ENCODE measurements around the gene NOL8. TPM values are rescaled to one million over a fixed set of nuclear protein-coding genes. Genes with fewer than 3 reads are reported as not detected.
A peak's percentile ranks its signal among the peaks of the same experiment; 100 is the strongest.

The NOL8 gene
- total RNA-seq, 1 donor from 2014 or later = 35.6 TPM

GRCh38 chr9:92327283-92327850 lies 2.2 kb upstream of the NOL8 start:
- intact Hi-C loops (cut with DNase I) = no loop called here
- TF ChIP-seq POLR2AphosphoS5 (IDR thresholded peaks at IDR 0.05; ENCODE audit: insufficient read depth in 1 of 2, low read depth in 1 of 2) = no peak
- DNase-seq (ENCODE audit: extremely low spot score in 2 of 2) = no peak
- H3K4me1 ChIP-seq = peaks cover 29% of the 10 kb centered on the region
- H3K36me3 ChIP-seq = peaks cover 0 to 4% of the 10 kb centered on the region in 2 donors
- H3K4me3 ChIP-seq = no peak overlapping the region
- no peaks in the 10 kb centered on the region for H3K9me3 ChIP-seq
- no peak overlapping the region for H3K27ac ChIP-seq
- no peaks in the 10 kb centered on the region for H3K27me3 ChIP-seq

- H3K9me3 ChIP-seq = no peaks in the 10 kb centered on the region
- H3K4me3 ChIP-seq = peak overlapping the region; percentile 70 to 80
- peaks cover 29% of the 10 kb centered on the region for H3K4me1 ChIP-seq
- peaks cover 0 to 18% of the 10 kb centered on the region in 2 donors for H3K36me3 ChIP-seq
- H3K27me3 ChIP-seq = no peaks in the 10 kb centered on the region
- TF ChIP-seq POLR2AphosphoS5 (IDR thresholded peaks at IDR 0.05; ENCODE audit: insufficient read depth in 1 of 2, low read depth in 1 of 2) = no peak
- TF ChIP-seq, protein P1, sequence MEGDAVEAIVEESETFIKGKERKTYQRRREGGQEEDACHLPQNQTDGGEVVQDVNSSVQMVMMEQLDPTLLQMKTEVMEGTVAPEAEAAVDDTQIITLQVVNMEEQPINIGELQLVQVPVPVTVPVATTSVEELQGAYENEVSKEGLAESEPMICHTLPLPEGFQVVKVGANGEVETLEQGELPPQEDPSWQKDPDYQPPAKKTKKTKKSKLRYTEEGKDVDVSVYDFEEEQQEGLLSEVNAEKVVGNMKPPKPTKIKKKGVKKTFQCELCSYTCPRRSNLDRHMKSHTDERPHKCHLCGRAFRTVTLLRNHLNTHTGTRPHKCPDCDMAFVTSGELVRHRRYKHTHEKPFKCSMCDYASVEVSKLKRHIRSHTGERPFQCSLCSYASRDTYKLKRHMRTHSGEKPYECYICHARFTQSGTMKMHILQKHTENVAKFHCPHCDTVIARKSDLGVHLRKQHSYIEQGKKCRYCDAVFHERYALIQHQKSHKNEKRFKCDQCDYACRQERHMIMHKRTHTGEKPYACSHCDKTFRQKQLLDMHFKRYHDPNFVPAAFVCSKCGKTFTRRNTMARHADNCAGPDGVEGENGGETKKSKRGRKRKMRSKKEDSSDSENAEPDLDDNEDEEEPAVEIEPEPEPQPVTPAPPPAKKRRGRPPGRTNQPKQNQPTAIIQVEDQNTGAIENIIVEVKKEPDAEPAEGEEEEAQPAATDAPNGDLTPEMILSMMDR (IDR thresholded peaks at IDR 0.05) = no peak
- TF ChIP-seq POLR2A (IDR thresholded peaks at IDR 0.05) = no peak
- intact Hi-C loops (cut with DNase I) = no loop called here
- H3K27ac ChIP-seq = peak overlapping the region; percentile 93
- DNase-seq (ENCODE audit: extremely low spot score in 2 of 2) = peak in 1 of 2 donors; percentile 88
Observed at GRCh38 chr9:92325991-92326500, 896 bp upstream of the NOL8 start.

- H3K4me1 ChIP-seq = peaks cover 29% of the 10 kb centered on the region
- H3K36me3 ChIP-seq = peaks cover 0 to 23% of the 10 kb centered on the region in 2 donors
- H3K9me3 ChIP-seq = no peaks in the 10 kb centered on the region
- peak overlapping the region; percentile 70 to 80 for H3K4me3 ChIP-seq
- peak overlapping the region; percentile 93 for H3K27ac ChIP-seq
- no peak for DNase-seq (ENCODE audit: extremely low spot score in 2 of 2)
- H3K27me3 ChIP-seq = no peaks in the 10 kb centered on the region
- intact Hi-C loops (cut with DNase I) = no loop called here
- TF ChIP-seq POLR2AphosphoS5 (IDR thresholded peaks at IDR 0.05; ENCODE audit: insufficient read depth in 1 of 2, low read depth in 1 of 2) (no peak), POLR2A (IDR thresholded peaks at IDR 0.05) (no peak)
Observed at GRCh38 chr9:92324889-92325268, 271 bp downstream of the NOL8 start.

GRCh38 chr9:92324431-92324830 lies 719 bp downstream of the NOL8 start:
- TF ChIP-seq, protein P1 (IDR thresholded peaks at IDR 0.05) = no peak
- TF ChIP-seq POLR2AphosphoS5 (IDR thresholded peaks at IDR 0.05; ENCODE audit: insufficient read depth in 1 of 2, low read depth in 1 of 2) (no peak), POLR2A (IDR thresholded peaks at IDR 0.05) (no peak)
- Histone ChIP-seq H3K27ac (peak overlapping the region; percentile 93), H3K27me3 (no peaks in the 10 kb centered on the region), H3K4me3 (peak overlapping the region; percentile 70 to 80), H3K9me3 (no peaks in the 10 kb centered on the region), H3K4me1 (peaks cover 29% of the 10 kb centered on the region), H3K36me3 (peaks cover 0 to 28% of the 10 kb centered on the region in 2 donors)
- intact Hi-C loops (cut with DNase I) = no loop called here
- no peak for DNase-seq (ENCODE audit: extremely low spot score in 2 of 2)

- Histone ChIP-seq H3K4me1 (no peaks in the 10 kb centered on the region), H3K27me3 (no peaks in the 10 kb centered on the region), H3K4me3 (no peak overlapping the region), H3K9me3 (no peaks in the 10 kb centered on the region), H3K27ac (no peak overlapping the region), H3K36me3 (peaks cover 0 to 67% of the 10 kb centered on the region in 2 donors)
- no peak for DNase-seq (ENCODE audit: extremely low spot score in 2 of 2)
- TF ChIP-seq POLR2A (IDR thresholded peaks at IDR 0.05) (no peak), POLR2AphosphoS5 (IDR thresholded peaks at IDR 0.05; ENCODE audit: insufficient read depth in 1 of 2, low read depth in 1 of 2) (no peak)
- TF ChIP-seq, protein P1 (IDR thresholded peaks at IDR 0.05) = no peak
- intact Hi-C loops (cut with DNase I) = no loop called here
Observed at GRCh38 chr9:92315456-92315855, 9.7 kb downstream of the NOL8 start.

GRCh38 chr9:92313624-92314012 lies 11.5 kb downstream of the NOL8 start:
- H3K4me1 ChIP-seq = no peaks in the 10 kb centered on the region
- no peak overlapping the region for H3K27ac ChIP-seq
- DNase-seq (ENCODE audit: extremely low spot score in 2 of 2) = no peak
- intact Hi-C loops (cut with DNase I) = no loop called here
- no peak overlapping the region for H3K4me3 ChIP-seq
- no peaks in the 10 kb centered on the region for H3K27me3 ChIP-seq
- no peak for TF ChIP-seq POLR2AphosphoS5 (IDR thresholded peaks at IDR 0.05; ENCODE audit: insufficient read depth in 1 of 2, low read depth in 1 of 2)
- TF ChIP-seq, protein P1 (IDR thresholded peaks at IDR 0.05) = no peak
- TF ChIP-seq POLR2A (IDR thresholded peaks at IDR 0.05) = no peak
- peaks cover 0 to 68% of the 10 kb centered on the region in 2 donors for H3K36me3 ChIP-seq
- no peaks in the 10 kb centered on the region for H3K9me3 ChIP-seq
